Measurements from ENCODE around the gene DGKI.
"Not testable (repeated sequence)": the region's sequence is repeated elsewhere in the genome, so short reads cannot be mapped to it uniquely, and the experiment has no call there.

The DGKI gene

GRCh38 chr7:137834552-137834951 lies 12.2 kb downstream of the DGKI start:
- DNase-seq, result no peak

GRCh38 chr7:137832990-137833389 lies 13.8 kb downstream of the DGKI start:
- DNase-seq, result not testable (repeated sequence)

GRCh38 chr7:137832382-137832781 lies 14.4 kb downstream of the DGKI start:
- DNase-seq, result no peak

- DNase-seq, result not testable (repeated sequence)
Observed at GRCh38 chr7:137831555-137831954, 15.2 kb downstream of the DGKI start.

GRCh38 chr7:137829337-137829992 lies 17.3 kb downstream of the DGKI start:
- no peak for DNase-seq

GRCh38 chr7:137828456-137828855 lies 18.3 kb downstream of the DGKI start:
- DNase-seq, result no peak

GRCh38 chr7:137825489-137825888 lies 21.3 kb downstream of the DGKI start:
- DNase-seq, result no peak

GRCh38 chr7:137820677-137821420 lies 25.9 kb downstream of the DGKI start:
- DNase-seq, result peak; percentile 30

- no peak for DNase-seq
Observed at GRCh38 chr7:137820156-137820555, 26.6 kb downstream of the DGKI start.

GRCh38 chr7:137818036-137818435 lies 28.7 kb downstream of the DGKI start:
- no peak for DNase-seq

- DNase-seq, result peak; percentile 18
Observed at GRCh38 chr7:137816696-137817320, 30.0 kb downstream of the DGKI start.

- no peak for DNase-seq
Observed at GRCh38 chr7:137813541-137813940, 33.2 kb downstream of the DGKI start.

GRCh38 chr7:137810248-137810647 lies 36.5 kb downstream of the DGKI start:
- DNase-seq, result no peak

GRCh38 chr7:137804836-137805235 lies 41.9 kb downstream of the DGKI start:
- DNase-seq, result no peak

GRCh38 chr7:137801491-137801890 lies 45.3 kb downstream of the DGKI start:
- DNase-seq, result no peak

GRCh38 chr7:137801003-137801402 lies 45.8 kb downstream of the DGKI start:
- no peak for DNase-seq

GRCh38 chr7:137798073-137798763 lies 48.6 kb downstream of the DGKI start:
- no peak for DNase-seq

- no peak for DNase-seq
Observed at GRCh38 chr7:137795211-137795610, 51.6 kb downstream of the DGKI start.

- no peak for DNase-seq
Observed at GRCh38 chr7:137791930-137792329, 54.8 kb downstream of the DGKI start.

- DNase-seq, result no peak
Observed at GRCh38 chr7:137790828-137791227, 55.9 kb downstream of the DGKI start.

- DNase-seq, result no peak
Observed at GRCh38 chr7:137789215-137789882, 57.4 kb downstream of the DGKI start.

- DNase-seq, result no peak
Observed at GRCh38 chr7:137787301-137787976, 59.3 kb downstream of the DGKI start.
